GM19351 (cell line): ENCODE results near the gene FXYD1.

ENCODE experiments used
- ATAC-seq: cut with Tn5 transposase; IDR thresholded peaks from one replicate; pipeline ENCODE4 v1.9.1; 2021; ENCODE audit warnings: mild to moderate bottlenecking, moderate library complexity; ENCODE audit not compliant: unreplicated experiment

FXYD1 gene

DNA sequence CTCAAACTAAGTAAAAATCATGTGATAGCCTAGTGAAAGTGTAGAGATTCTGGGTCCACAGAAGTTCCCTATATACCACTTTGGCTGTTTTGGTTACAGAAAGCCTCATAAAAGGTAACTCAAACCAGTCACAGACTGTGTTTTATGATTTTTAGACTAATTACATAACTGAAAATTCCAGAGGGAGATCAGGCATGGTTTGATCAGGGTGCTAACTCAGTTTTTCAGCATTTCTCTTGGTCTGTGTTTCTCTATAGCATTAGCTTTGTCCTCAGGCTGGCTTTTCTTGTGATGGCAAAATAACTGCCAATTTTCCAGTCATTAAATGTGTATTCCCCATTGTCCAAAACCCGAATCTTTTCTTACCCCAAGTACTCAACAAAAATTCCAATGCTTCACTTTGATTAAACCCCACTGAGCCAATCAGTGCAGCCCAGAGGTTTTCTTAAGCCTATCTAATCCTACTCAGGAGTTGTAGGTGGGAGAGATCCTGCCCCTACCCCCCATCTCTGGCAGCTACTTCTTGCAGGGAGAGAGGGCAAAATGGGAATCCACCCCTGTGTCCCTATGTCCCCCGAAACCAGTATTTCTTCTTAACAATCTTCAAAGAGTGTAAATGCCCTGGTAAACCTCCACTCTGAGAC lies 31.6 kb upstream of the FXYD1 start:
- ATAC-seq: no peak

DNA sequence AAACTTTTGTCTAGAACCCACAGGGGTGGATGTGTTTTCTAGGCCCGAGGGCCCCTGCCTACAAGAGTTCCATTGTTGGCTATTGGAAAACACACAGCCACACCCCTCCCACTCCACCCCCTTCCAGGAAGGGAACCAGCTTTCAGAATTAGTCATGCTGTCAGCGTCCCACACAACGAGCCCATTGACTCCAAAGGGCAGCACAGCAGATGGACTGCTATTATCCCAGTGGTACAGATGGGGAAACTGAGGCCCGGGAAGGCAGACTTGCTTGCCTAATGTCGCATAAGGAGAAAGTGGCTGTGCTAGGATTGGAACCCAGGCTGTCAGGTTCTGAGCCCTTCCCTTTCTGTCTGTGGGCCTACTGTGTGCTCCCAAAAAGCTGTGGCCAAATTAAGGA lies 31.1 kb upstream of the FXYD1 start:
- ATAC-seq: no peak

- ATAC-seq: no peak
These were observed 29.9 kb upstream of the FXYD1 start for GRCh38 chr19:35108730-35109129.

- ATAC-seq: no peak
These were observed 29.1 kb upstream of the FXYD1 start for GRCh38 chr19:35109395-35110112.

- no peak for ATAC-seq
These were observed 27.6 kb upstream of the FXYD1 start for GRCh38 chr19:35110974-35111373.

- ATAC-seq: no peak
These were observed 25.5 kb upstream of the FXYD1 start for GRCh38 chr19:35112995-35113688.

- ATAC-seq: no peak
These were observed 24.1 kb upstream of the FXYD1 start for GRCh38 chr19:35114353-35115176.

GRCh38 chr19:35115177-35115951 lies 23.3 kb upstream of the FXYD1 start, which contains the start of gene FXYD3:
Gene FXYD3 (plus strand): TSS chr19:35115823. CDS start chr19:35119377, 3,554 bp downstream.
- no peak for ATAC-seq

GRCh38 chr19:35116072-35116801 lies 22.4 kb upstream of the FXYD1 start:
- no peak for ATAC-seq

DNA sequence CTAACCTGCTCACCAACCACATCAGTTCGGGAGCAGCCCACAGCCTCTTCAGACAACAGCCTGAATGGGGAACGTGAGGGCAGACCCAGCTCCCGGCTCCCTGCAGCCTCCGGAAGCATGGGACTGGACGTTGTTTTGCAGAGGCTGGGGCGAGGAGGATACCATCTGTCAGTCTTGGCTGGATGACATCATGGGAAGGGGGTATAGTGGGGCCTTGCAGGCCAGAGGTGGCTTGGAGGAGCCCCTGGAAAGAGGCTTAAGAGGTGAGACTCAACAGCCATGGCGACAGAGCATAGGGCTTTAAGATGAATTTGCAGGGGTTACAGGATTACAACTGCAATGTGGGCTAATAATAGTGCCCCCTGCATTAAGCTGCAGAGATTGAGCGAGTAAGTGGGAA lies 21.5 kb upstream of the FXYD1 start:
- ATAC-seq: no peak

- no peak for ATAC-seq
These were observed 20.8 kb upstream of the FXYD1 start for GRCh38 chr19:35117799-35118198.

- no peak for ATAC-seq
These were observed 20.2 kb upstream of the FXYD1 start for GRCh38 chr19:35118268-35119020.

DNA sequence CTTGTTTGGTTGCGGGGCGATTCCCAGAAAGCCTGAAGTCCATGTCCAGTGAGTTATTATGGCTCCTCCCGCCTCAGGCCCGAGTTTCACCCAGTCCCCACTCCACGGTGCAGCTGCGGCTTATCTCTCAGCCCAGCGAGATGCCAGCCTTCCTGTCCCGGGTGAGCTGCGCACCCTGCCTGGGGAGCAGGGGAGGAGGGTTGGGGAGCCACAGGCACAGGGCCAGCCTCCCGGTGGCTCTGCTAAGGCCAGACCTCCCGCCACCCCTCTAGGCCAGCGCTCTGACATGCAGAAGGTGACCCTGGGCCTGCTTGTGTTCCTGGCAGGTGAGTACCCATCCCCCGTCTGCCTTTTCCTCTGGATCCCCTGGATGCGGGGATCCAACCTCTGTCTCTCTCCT lies 19.5 kb upstream of the FXYD1 start:
- ATAC-seq: no peak

DNA sequence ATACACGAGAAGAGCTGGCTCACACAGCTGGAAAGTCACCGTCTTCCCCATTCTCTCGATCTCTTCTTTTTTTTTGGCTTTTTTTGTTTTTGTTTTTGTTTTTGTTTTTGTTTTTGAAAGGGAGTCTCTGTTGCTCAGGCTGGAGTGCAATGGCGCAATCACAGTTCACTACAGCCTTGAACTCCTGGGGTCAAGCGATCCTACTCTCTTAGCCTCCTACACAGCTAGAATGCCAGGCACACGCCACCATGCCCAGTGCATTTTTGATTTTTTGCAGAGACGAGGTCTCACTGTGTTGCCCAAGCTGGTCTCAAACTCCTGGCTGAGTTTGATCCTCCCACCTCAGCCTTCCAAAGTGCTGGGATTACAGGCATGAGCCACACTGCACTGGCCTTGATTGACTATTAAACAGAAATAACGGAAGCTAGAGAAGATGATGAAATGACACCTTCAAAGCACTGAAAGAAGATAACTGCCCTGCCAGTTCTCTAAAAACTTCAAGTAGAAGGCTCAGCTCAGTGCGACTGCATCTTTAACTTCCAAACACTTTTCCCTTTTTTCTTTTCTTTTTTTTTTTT lies 19.0 kb upstream of the FXYD1 start:
- ATAC-seq: no peak

GRCh38 chr19:35120492-35120891 lies 18.1 kb upstream of the FXYD1 start:
- ATAC-seq: no peak

- ATAC-seq: no peak
These were observed 17.7 kb upstream of the FXYD1 start for GRCh38 chr19:35120898-35121297.

DNA sequence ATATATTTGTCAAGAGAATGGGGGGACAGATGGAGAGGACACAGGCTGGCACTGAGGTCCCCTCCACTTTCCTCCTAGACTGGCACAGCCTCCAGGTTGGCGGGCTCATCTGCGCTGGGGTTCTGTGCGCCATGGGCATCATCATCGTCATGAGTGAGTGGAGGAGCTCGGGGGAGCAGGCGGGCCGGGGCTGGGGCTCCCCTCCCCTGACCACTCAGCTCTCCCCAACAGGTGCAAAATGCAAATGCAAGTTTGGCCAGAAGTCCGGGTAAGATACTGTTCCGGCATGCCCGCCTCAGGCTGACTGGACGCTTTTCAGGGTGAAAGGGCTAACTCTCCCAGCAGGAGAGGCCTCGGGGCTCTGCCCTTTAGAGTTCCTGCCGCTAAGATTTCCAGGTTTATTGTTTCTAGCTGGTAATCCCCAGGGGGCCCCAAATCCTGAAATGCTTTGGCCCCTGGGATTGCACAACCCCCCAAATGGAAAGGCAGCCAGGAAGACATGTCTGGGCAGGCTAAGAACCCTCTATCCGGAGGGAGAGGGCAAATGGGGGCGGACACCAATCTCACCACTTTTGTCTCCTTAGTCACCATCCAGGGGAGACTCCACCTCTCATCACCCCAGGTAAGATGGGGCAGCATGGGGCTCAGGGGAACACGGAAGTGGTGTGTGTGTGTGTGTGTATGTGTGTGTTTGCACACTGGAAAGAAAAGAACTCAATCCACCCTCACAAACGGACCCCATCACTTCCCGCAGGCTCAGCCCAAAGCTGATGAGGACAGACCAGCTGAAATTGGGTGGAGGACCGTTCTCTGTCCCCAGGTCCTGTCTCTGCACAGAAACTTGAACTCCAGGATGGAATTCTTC lies 15.7 kb upstream of the FXYD1 start:
- no peak for ATAC-seq

- no peak for ATAC-seq
These were observed 15.1 kb upstream of the FXYD1 start for GRCh38 chr19:35123573-35123972.
